Left renal cortex interstitium (tissue), 4 donors: Measurements from ENCODE around the gene MAGEB2. TPM values are rescaled to one million over a fixed set of nuclear protein-coding genes. Genes with fewer than 3 reads are reported as not detected.
"Not testable (repeated sequence)": the region's sequence is repeated elsewhere in the genome, so short reads cannot be mapped to it uniquely, and the experiment has no call there.

Source experiments
- DNase-seq, 4 donors: peaks; one replicate each; pipeline ENCODE4 v3.0.0-alpha.2; 2013; ENCODE audit warnings: low read depth in 4 of 4, low spot score in 2 of 4, missing footprints in 1 of 4
- polyA plus RNA-seq, 4 donors: library from polyadenylated mRNA; unstranded; fragments of 120-200 nt; gene quantifications; one replicate each; pipeline ENCODE4 v1.2.1, GENCODE V29; 2013; ENCODE audit not compliant: insufficient read length in 4 of 4

The MAGEB2 gene, protein sequence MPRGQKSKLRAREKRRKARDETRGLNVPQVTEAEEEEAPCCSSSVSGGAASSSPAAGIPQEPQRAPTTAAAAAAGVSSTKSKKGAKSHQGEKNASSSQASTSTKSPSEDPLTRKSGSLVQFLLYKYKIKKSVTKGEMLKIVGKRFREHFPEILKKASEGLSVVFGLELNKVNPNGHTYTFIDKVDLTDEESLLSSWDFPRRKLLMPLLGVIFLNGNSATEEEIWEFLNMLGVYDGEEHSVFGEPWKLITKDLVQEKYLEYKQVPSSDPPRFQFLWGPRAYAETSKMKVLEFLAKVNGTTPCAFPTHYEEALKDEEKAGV
- polyA plus RNA-seq, result not detected

DNA sequence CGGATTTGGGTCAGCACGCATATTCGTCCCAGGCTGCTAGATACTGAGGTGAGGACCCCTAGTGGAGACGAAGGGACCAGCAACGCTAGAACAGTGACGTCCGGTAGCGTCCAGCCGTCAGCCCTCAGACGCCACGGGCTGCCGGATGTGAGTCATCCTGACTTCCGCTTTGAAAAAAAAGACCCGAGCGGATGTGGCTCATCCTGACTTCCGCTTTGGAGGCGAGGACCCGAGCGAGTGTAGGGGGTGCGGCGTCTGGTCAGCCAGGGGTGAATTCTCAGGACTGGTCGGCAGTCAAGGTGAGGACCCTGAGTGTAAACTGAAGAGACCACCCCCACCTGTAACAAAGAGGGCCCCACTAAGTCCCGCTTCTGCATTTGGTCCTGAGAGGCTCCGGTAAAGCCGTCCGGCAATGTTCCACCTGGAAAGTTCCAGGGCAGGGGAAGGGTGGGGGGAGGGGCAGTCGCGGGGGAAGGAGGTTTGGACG lies at the start of gene MAGEB2:
MAGEB2 (plus strand) TSS at position 207 of the 487 bp plus-strand sequence. CDS start 3,018 bp downstream, outside the sequence.
- no peak for DNase-seq

DNA sequence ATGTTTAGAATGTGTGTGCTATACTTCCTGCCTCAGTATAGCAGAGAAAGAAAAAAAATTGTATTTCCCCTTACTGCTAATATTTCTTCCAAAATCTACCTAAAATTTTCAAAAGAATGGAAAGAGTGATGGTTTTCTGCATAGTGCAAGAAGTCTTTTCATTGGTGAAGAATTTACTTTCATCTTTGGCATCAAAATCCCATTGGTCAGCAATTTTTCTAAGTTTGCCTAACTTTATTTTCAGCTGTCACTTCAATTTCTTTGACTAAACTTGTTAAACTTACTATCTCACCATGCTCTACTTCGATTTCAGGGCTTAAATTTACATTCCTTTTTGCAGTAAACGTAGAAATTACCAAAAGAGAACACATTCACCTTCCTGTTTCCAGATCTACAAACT lies 44.5 kb upstream of the MAGEB2 start:
- DNase-seq, result no peak

DNA sequence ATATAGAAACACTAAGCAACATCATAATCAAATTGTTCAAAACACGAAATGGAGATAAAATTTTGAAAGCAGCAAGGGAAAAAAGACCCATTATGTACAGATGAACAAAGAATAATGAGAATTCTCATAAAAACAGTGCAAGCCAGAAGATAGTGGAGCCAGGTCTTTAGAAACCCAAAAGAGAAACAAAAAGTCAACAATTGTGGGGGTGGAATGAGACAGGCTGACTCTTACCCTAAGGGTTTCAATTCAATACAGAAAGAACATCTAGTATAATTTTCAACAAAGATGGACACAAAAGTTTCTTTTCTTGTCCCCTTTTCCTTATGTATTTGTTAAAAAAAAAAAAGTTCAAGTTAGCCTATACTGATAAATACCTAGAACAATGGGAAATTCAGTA lies 34.0 kb upstream of the MAGEB2 start:
- DNase-seq, result no peak

DNA sequence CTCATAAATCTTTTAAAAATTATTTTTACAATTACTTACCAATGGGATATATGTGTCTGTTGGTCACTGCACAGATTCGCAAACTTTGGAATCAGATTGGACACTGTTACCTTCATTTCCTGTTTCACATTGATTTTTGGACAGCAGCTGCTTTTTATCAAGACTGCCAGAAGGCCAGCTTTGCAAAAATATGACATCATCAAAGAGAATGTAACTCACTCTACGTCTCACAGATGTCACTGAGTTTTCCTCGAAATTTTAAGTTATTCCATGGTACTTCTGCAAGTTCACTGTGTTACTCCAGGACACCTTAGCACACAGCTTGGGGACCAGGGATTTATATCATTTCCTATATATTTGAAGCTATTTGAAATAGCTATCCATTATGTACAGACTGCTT lies 31.8 kb upstream of the MAGEB2 start:
- DNase-seq, result no peak

DNA sequence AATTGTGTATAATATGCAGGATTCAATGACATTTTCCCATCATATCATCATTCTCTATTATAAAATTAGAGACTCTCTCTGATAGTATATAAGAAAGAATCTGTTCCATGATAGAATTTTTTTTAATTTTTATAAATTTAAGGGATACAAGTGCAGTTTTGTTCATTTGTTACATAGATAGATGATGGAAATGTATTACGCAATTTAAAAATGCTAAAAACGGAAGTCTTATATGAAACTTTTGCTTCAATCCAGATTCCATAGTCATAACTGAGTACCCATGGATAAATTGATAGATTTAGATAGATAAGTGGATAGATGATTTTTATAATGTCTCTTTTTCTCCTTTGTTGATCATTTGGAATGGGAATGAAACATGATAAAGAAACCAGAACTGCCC lies 24.9 kb upstream of the MAGEB2 start:
- no peak for DNase-seq

DNA sequence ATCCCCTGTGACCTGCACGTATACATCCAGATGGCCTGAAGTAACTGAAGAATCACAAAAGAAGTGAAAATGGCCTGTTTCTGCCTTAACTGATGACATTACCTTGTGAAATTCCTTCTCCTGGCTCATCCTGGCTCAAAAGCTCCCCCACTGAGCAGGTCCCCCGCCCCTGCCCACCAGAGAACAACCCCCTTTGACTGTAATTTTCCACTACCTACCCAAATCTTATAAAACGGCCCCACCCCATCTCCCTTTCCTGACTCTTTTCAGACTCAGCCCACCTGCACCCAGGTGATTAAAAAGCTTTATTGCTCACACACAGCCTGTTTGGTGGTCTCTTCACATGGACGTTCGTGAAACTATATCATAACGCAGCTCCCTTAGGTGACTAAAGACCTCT lies 21.5 kb upstream of the MAGEB2 start:
- DNase-seq, result not testable (repeated sequence)

DNA sequence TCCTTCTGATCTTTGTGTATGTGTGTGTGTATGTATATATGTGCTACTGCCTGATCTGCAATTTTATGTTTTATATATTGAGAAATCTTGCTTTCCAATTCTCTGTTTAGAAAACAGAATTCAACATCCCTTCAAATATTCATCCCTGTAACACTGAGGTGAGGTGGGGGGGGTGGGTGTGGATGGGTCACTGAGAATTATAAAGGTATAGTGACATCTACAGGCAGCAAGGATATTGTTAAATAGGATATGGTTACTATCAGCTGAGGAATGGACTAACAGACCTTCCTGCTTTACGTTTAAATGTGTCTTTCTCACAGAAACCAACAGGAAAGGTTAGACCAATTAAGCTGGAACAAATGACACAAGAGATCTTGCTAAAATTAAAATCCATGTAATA lies 19.0 kb upstream of the MAGEB2 start:
- no peak for DNase-seq

DNA sequence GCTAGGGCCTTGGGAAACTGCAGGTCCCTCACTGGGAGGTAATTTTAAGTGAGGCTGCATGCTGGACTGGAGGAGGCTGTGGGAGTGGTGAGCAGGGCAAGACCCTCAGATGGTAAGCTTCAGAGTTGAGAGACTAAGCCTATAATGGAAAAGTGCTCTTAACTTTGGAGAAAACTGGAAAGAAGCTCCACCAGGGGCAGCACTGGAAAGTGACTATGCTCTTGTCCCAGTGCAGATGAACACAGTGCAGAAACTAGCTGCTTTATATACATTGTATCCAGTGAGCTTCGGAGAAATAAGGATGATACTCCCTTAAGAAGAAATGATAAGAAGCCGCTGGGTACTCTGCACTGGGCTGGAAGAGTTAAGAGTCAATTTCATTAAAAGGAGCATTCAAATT lies 3.2 kb upstream of the MAGEB2 start:
- DNase-seq, result no peak

DNA sequence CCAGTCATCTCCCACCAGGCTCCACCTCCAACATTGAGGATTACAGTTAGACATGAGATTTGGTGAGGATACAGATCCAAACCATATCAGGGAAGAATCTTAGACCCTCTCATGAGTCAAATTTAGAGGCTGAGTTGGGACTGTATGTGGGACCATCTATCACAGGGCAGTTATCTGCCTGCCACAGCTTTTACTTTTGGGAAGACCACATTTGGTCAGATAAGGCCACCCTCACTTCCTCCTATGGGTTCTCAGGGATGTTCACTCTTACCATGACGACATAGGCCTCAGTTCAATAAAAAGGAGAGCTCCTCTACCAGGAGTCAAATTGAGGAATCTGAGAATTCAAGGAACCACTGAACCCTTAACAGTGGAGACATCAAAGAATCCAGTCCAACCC lies 2.1 kb downstream of the MAGEB2 start:
- no peak for DNase-seq

DNA sequence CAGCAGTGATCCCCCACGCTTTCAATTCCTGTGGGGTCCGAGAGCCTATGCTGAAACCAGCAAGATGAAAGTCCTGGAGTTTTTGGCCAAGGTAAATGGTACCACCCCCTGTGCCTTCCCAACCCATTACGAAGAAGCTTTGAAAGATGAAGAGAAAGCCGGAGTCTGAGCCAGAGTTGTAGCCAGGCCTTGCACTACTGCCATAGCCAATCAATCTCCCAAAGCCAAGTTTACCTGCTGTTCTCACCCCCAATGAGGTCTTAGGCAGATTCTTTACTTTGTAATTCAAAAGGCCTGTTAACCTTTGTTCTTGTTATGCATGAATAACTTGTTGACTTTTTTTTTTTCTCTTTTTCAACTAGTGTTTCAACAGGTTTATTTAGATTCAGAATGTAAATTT lies 4.0 kb downstream of the MAGEB2 start:
- DNase-seq, result no peak

DNA sequence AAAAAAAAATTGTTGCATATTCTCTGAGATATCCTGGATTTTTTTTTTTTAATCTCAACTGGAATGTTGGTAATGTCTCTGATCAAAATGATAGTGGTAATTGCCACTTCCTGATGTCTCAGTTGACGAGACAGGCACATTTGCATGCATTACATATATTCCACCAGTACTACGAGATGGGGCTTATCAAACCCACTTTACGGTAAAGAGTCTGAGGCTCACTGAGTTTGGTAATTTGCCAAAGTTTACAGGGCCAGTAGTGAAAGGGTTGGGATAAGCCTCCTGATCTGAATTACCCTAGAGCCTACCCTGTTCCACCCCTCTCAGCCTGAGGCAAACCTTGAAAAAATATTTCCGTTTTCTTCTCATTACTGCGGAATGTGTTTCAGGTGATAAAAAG lies 5.3 kb downstream of the MAGEB2 start:
- DNase-seq, result no peak

DNA sequence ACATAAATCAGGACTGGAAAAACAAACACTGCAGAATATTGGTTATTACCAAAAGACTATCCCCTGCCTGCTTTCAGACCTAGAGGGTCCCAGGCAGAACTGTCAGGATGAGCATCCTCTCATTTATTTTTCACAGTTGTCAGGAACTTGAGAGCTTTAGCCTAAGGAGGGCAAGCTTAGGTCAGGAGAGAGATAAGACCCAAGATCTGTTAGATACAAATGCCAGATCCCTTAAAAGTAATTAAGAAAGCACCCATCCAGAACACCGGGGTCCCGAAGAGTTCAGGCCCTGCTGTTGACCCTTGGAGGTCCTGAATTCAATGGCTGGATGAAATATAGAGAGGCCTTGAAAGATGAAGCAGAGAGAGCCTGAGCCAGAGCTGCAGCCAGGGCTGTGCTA lies 9.2 kb downstream of the MAGEB2 start:
- DNase-seq, result peak in 1 of 4 donors; percentile 6

DNA sequence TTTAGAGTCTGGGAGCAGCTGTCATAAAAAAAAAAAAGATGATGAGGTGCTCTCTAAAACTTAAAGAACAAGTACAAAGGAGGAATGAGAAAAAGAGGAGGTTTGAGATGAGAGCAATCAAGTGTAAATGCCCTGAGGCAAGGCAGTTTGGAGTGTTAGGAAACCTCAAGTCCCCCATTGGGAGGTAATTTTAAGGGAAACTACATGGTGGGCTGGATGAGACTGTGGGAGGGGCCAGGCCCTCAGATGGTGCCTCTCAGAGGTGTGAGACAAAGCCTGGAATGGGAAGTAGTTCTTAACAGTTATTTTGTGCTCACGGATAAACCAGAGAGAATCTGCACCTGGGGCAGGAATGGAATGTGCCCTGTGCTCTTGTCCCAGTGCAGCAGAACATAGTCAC lies 13.2 kb downstream of the MAGEB2 start:
- no peak for DNase-seq

DNA sequence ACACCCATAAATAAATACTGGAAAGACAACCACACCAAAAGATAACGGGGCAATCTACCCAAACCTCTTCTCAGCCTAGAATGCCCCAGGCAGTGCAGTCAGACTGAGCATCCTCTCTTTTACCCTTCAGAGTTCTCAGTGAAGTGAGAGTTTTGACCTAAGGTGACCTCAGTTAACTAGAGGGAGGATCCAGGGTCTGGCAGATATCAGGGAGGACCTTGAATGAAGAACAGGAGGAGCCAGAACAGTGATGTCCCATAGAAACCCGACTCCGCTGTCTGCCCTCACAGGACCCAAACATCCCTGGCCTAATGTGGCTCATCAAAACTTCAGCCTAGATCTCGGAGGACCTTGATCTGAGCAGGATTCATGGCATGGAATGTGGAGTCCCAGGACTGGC lies 15.0 kb downstream of the MAGEB2 start, which contains the start of gene MAGEB3:
MAGEB3 (plus strand) TSS at position 263 of the 400 bp plus-strand sequence. CDS start 5,268 bp downstream, outside the sequence.
- no peak for DNase-seq

DNA sequence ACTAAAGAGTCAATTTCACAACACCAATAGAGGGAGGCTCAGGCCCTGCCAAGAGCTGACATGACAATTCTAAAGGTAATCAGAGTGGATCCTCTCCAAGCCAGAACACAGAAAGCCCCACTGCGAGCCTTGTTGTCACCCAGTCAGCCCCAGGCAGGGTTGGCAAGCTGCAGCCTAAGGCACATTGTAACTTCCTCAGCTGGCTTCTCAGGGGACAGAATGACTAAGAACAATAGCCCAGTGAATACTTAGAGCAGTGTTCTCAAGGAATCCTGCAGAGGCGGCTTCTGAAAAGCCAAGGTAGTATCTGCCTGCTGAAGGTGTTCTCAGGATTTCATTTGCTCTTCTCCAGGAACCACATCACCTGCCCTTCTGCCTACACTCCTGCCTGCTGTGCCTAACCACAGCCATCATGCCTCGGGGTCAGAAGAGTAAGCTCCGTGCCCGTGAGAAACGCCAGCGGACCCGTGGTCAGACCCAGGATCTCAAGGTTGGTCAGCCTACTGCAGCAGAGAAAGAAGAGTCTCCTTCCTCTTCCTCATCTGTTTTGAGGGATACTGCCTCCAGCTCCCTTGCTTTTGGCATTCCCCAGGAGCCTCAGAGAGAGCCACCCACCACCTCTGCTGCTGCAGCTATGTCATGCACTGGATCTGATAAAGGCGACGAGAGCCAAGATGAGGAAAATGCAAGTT lies 26.5 kb downstream of the MAGEB2 start, which contains the start of gene MAGEB4:
MAGEB4 (plus strand) TSS at position 277 of the 692 bp plus-strand sequence; CDS start at position 413, 136 bp downstream.
- no peak for DNase-seq

DNA sequence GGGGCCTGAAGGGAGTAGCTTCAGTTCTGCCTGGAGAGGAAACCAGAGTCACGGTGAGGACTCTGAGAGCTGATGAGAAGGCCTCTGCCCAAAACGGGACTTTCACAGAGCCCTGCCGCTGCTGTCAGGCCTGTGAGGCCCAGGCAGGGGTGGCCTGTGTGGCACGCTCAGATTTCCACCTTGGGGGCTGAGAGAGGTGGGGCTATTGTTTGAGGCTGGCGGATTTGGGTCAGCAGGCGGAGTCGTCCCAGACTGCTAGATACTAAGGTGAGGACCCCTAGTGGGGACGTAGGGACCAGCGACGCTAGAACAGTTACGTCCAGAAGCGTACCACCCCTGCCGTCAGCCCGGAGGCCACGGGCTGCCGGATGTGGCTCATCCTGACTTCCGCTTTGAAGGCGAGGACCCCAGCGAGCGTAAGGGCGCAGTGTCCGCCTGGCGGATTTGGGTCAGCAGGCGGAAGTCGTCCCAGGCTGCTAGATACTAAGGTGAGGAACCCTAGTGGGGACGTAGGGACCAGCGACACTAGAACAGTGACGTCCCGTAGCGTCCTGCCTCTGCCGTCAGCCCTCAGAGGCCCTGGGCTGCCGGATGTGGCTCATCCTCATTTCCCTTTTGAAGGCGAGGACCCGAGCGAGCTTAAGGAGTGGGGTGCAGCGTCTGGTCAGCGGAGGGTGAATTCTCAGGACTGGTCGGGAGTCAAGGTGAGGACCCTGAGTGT lies 31.6 kb downstream of the MAGEB2 start, which contains the start of gene MAGEB1:
MAGEB1 (plus strand) TSS at position 378 of the 721 bp plus-strand sequence. CDS start 3,348 bp downstream, outside the sequence.
- DNase-seq, result no peak

DNA sequence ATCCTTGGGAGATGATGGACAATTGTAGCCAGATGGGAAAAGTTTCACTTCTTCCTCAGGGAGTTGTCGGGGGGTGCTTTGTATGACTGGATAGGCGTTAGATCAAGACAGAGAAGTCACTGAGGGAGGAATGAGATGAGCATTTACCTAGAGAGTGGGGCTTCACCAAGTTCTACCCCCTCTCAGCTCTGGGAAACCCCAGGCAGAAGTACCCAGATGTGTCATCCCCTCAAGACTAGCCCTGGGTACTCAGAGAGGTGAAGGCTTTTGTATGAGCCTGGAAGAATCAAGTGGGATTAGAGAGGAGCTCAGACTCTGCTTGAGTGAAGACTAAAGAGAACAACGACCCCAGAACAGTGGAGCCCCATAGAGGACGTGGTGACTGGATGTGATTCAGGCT lies 33.5 kb downstream of the MAGEB2 start:
- DNase-seq, result no peak

DNA sequence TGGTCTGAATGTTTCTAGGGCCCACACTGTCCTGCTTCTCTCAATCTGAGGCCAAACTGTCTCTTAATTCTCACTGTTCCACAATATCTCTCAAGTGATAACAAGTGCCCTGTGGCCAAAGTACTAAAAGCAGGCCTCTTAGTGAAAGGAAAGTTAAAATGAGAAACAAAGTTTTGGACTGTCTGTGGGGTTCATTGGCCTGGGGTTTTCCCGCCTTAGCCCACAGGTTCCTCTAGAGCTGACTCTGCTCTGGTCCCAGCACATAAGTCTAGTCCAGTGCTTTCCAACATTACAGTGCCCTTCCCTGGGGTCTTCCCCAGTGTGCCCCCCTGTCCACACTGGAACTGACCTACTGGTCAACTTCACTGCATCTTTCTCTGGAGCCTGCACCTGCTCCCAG lies 37.9 kb downstream of the MAGEB2 start:
- no peak for DNase-seq

DNA sequence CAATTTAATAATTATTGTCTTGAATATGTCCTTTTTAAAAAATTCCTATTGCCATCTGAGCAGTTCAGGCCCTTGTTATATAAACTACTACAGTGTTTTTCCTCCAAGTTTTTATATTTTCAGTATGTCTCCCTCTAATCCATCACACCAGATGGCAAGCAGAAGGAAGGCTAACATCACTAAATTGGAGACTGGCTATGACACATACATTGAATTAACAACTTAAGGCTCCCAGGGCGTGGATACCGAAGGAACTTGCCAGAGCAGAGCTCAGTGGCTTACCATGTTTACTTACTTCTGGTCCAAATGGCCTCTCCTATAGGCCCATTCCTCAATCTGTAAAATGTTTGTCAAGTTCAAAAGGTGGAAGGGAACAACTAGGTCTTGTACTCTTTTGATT lies 44.6 kb downstream of the MAGEB2 start:
- DNase-seq, result no peak

DNA sequence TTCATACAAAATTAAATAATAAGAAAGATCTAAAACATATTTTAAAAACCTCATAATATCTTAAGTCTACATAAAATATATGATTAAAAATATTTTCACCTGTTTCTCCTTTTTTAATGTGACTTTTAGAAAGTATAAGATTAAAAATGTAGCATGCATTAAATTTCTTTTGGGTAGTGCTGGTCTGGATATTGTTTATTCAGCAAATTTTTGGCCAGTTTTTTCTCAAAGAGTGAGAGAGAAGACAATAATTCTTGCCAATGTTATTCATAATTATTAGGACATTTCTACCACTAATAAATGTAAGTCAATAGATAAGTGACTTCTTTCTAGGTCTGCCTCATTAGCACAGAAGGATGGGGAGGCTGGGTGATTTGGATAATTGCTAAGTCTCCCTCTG lies 45.6 kb downstream of the MAGEB2 start:
- DNase-seq, result no peak

DNA sequence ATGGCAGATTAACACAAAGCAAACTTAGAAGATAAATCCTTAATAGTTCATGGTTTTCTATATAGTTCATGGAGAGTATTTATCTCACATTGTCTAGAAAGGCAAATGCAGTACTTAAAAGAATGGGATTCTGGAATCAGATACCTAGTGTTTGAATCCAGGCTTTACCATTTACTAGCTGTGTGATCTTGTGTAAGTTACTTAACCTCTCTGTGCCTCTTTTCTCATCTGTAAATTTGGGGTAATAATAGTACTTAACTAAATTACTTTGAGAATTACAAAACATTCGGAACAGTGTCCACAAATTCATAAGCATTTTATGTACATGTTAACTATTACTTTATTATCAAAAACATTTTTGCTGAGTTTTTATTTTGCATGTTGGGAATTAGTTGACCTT lies 47.4 kb downstream of the MAGEB2 start:
- DNase-seq, result no peak
